Astrocyte of the hippocampus (primary cell): ENCODE data around the gene PACS1.
A peak's percentile ranks its signal among the peaks of the same experiment; 100 is the strongest.
"Not testable (repeated sequence)": the region's sequence is repeated elsewhere in the genome, so short reads cannot be mapped to it uniquely, and the experiment has no call there.

ENCODE experiments used
- DNase-seq: peaks from one replicate; pipeline ENCODE4 v3.0.0; 2011; ENCODE audit warnings: low read depth, low spot score

PACS1 gene

GRCh38 chr11:66109294-66109693 lies 39.2 kb downstream of the PACS1 start:
- DNase-seq = no peak

GRCh38 chr11:66111158-66111557 lies 41.1 kb downstream of the PACS1 start:
- no peak for DNase-seq

- DNase-seq = no peak
Measured at GRCh38 chr11:66112041-66112491, 42.0 kb downstream of the PACS1 start.

DNA sequence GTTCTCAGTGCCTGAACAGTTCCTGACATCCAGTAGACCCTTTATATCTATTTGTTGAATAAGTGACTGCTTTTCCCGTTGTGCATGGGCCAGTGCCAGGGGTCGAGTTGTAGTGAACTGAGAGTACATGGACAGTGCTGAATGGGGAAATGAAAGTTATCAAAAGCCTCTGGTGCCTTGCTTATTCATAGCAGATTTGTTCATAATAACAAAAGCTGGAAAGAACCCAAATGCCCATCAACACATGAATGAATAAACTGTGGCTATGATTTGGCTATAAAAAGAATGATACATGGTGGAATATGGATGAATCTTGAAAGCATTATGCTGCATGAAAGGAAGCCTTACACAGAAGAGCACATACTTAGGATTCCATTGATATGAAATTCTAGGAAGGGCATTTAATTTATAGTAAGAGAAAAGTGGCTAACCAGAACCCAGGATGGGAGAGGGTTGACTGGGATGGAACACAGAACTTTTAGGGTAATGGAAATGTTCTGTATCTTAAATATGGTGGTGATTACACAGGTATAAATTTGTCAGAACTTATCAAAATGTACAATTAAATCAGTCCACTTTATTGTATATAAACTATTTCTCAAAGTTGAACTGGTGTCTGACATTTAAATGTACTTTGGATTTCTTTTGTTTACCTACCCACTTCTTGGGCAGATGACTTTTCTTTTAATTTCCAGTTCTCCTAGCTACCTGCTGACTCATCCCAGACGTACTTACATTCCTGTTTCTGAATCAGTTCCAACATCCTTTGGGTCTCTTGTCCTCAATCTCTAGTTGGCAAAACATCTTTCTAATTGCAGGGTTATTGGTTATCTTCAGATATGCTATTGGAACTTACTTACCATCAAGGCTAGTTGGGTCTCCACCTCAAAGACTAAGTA lies 42.8 kb downstream of the PACS1 start:
- peak; percentile 75 for DNase-seq

GRCh38 chr11:66114957-66115356 lies 44.9 kb downstream of the PACS1 start:
- not testable (repeated sequence) for DNase-seq

DNA sequence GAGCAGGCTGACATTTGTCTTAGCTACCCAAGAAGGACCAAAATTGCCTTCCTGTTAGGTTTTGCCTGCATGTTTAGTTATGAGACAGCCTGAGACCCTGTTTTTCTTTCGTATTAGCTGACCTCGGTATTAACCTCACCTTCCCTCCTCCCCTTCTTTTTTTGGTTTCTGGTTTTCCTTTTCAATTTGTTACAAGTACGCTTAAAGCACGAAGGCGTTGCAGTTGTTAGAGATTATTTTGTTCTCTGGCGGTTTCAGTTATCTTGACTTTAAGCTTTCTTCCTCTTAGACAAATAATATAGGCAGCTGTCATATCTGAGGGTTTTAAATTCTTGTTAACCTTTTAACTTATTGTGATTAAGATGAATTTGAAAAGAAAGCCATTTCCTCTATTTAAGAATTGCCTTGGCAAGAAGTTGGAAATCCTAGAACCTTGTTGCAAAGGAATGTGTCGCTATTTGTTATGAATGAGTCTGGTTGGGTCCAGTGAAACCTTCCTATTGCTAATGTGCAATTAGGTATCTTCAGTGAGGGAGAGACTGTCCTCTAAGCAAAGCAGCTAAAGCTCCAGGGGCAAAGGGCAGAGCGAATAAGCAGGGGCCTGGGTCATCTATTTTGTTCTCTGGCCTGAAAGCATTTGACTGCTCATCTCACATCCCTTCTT lies 45.7 kb downstream of the PACS1 start:
- DNase-seq = no peak

- no peak for DNase-seq
Measured at GRCh38 chr11:66116576-66117361, 46.7 kb downstream of the PACS1 start.

- no peak for DNase-seq
Measured at GRCh38 chr11:66118847-66119246, 48.8 kb downstream of the PACS1 start.

DNA sequence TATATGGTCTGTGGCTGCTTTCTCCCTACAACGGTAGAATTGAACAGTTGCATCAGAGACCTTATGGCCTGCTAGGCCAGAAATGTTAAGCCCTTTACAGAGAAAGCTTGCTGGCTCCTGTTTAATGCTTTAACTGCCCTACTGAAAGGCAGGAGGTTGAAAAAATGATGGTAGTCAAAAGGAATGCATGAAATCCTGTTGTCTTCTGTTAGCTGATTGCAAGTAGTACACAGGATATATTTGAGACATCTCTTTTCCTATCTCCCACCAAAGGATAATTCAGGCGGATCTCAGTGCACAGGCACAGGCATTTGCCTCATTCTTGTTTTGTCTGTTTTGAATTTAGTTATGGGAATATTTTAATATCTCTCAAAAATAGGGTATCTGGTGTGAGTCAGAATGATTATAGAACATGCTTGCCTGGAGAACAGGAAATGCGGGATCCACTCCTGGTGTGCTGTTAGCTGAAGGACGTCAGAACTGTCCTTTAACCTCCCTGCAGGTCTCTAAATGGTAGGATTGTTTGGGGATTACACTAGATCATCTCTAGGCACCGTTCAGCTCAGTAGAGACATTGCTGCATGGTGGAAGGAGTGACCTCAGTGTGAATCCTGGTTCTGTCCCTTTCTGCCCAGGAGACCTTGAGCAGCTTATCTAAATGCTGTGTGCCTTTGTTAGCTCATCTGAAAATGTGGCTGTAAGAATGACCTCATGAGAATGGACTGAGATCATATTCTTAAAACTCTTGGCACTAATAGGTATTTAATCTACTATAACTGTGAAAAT lies 49.5 kb downstream of the PACS1 start:
- DNase-seq = peak; percentile 64

GRCh38 chr11:66121466-66121865 lies 51.4 kb downstream of the PACS1 start:
- DNase-seq = no peak

DNA sequence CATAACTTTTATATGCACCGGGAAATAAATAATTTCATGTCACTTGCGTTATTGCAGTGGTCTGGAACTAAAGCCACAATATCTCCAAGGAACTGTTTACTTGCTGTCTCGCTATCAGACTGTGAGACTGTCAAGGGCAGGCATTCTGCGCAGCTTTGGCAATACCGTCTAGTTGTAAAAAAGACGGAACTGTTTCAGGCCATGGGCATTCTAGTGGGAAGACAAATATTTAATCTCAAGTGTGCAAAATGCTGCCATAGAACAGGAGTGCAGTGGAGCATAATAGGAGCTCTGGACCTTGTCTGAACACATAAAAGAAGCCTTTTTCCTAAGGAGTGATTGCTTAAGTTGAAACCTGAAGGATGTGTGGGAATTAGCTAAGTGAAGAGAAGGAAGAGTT lies 53.8 kb downstream of the PACS1 start:
- no peak for DNase-seq

DNA sequence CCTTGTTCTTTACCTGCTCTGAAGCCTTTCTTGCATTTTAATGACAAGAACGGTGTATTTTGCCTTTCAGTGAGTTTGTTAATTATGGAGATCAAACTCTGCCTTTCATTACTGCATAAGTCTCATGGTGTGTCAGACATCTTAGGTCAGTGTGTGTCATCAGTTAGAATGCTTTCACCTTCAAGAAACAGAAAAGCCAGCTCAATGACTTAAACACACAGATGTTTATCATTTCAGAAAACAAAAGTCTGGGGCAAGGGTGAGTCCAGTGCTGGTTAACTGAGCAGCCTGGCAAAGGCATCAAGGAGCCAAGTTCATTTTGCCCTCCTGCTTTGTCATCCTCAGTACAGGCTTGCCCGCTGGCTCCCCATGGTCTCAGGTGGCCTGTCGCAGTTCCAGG lies 54.5 kb downstream of the PACS1 start:
- no peak for DNase-seq

GRCh38 chr11:66126064-66126463 lies 56.0 kb downstream of the PACS1 start:
- no peak for DNase-seq

DNA sequence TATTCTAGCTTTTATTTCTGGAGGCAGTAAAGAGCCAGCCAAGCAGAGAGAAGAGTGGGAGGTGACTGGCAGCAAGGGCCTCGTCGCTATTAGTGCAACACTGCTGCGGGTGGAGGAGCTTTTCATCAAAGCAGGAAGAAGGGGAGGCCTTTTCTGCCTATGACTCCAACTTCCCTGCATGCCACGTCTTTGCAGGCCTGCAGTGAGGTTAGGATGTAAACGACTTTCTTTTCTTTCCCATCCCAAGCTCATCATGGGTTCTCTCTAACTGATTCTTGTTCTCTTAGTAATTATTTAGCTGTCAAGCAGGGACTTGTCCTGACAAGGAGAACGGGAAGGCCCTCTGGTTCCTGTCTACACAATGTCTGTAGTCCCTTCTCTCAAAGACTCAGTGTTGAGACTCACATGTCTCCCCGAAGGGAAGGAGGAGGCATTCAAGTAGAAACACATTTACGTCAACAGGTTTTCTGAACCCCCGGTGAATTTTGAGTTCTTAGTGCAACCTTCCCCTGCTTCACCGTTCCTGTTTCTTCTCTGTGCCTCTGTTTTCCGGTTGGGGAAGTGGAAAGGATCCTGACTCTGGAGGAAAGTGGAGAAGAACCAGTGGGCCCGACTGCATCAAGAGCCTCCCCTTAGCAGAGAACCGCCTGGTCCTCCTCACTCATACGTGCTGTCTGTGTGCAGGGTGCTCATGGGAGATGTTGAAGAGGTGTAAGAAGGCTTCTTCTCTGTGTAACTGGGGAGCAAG lies 56.9 kb downstream of the PACS1 start:
- DNase-seq = peak; percentile 69

GRCh38 chr11:66130978-66131377 lies 60.9 kb downstream of the PACS1 start:
- DNase-seq = no peak

- no peak for DNase-seq
Measured at GRCh38 chr11:66131937-66132632, 62.0 kb downstream of the PACS1 start.

DNA sequence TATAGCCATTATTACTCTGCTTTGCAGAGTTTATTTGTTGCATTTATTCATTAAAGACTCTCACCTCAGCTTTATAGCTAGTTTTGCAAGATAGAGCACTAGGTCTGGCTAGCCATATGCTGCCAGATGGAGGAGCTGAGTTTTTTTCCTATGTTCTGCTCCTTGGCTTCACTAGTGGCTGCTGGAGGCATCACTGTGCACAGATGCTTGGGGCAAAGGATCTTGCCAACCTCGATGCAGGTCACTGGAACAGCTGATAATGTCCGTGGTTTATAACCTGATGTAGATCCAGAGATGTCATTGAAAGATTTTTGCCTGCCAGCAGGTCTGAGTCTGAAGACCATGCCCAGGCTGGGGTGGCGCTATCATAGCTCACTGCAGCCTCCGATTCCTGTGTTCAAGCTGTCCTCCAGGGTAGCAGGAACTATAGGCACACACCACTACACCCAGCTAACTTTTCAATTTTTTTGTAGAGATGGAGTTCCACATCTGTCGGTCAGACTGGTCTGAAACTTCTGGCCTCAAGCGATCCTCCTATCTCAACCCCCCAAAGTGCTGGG lies 63.2 kb downstream of the PACS1 start:
- DNase-seq = no peak

- DNase-seq = peak; percentile 29
Measured at GRCh38 chr11:66136752-66137123, 66.7 kb downstream of the PACS1 start.

DNA sequence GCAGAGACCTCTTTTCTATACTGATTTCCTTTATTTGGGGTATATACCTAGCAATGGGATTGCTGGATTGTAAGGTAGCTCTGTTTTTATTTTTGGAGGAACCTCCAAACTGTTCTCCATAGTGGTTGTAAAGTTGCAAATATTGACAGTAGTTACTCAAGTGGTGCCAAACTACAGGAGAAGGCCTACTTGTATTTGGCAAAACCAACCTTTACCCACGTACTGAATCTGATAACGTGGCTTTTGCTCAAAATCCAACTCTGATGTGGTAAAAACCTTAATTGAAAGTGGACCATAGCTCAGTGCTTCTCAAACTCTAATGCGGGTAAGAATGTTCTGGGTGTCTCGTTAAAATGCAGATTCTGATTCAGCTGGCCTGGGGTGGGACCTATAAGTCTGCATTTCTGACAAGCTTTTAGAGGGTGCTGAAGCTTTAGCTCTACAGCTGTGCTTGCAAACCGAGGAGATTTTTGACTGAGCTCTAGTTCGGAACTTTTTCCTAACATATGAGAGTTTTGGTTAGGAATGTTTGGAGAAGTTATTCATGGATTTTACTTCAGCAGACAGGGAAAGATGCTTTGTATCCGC lies 69.8 kb downstream of the PACS1 start:
- peak; percentile 22 for DNase-seq
